Panc1 (cell line): ENCODE results near the gene PIGM. TPM values are rescaled to one million over a fixed set of nuclear protein-coding genes. Genes with fewer than 3 reads are reported as not detected.

Experiments used
- ATAC-seq: fragments of 200-7000 bp; cut with Tn5 transposase; 2 replicates; pipeline ENCODE4 v1.9.1; 2020; ENCODE audit warnings: mild to moderate bottlenecking, moderate library complexity
- BruUV-seq: library from RNA; stranded (reverse); fragments of 400-500 nt; replicated peaks from 2 replicates; lab custom pipeline; 2021; lab: Mats Ljungman, UMichigan
- CTCF ChIA-PET: fragments of 300-600 bp; sonication (Branson Sonifier 250); formaldehyde crosslinking; loops from one replicate; lab custom pipeline; 2022; ENCODE audit warnings: antibody characterized with exemption; lab: Charles Lee
- POLR2A ChIA-PET: fragments of 300-600 bp; sonication (Branson Sonifier 250); formaldehyde crosslinking; loops from one replicate; lab custom pipeline; 2022; ENCODE audit warnings: antibody characterized with exemption; lab: Charles Lee
- DNase-seq: peaks from one replicate; pipeline ENCODE4 v3.0.0-alpha.2; 2010; ENCODE audit warnings: low read depth, low spot score
- H3K27ac ChIP-seq: 2 replicates; pipeline ENCODE4 v1.5.1; 2011; ENCODE audit warnings: mild to moderate bottlenecking, low read length, inconsistent platforms
- H3K27me3 ChIP-seq: fragments of 200-500 bp; sonication (Bioruptor generic); 2 replicates; pipeline ENCODE4 v1.6.0; 2014; ENCODE audit warnings: low read length, inconsistent platforms; ENCODE audit not compliant: control insufficient read depth, insufficient read depth
- H3K36me3 ChIP-seq: fragments of 200-500 bp; sonication (Bioruptor generic); 2 replicates; pipeline ENCODE4 v1.5.1; 2014; ENCODE audit warnings: inconsistent platforms, mild to moderate bottlenecking, low read length, moderate library complexity; ENCODE audit not compliant: control insufficient read depth, insufficient read depth
- H3K4me1 ChIP-seq: 2 replicates; pipeline ENCODE4 v1.5.1; 2011; ENCODE audit warnings: inconsistent platforms, mild to moderate bottlenecking, low read length, moderate library complexity; ENCODE audit not compliant: control insufficient read depth, insufficient read depth
- H3K4me3 ChIP-seq, 2 experiments: 2 replicates each; pipeline ENCODE4 v1.5.1; 2011 to 2012; ENCODE audit warnings: low read depth in 2 of 2, low read length in 2 of 2, mild to moderate bottlenecking in 2 of 2, inconsistent platforms in 1 of 2, moderate library complexity in 1 of 2
- H3K9me3 ChIP-seq: fragments of 200-500 bp; sonication (Bioruptor generic); 2 replicates; pipeline ENCODE4 v1.5.1; 2014; ENCODE audit warnings: low read depth, mild to moderate bottlenecking, inconsistent platforms, low read length, moderate library complexity; ENCODE audit not compliant: control insufficient read depth, insufficient read depth
- POLR2AphosphoS5 ChIP-seq: IDR thresholded peaks from 2 replicates; pipeline ENCODE4 v1.6.1; 2012; ENCODE audit warnings: mild to moderate bottlenecking, low read depth, low read length, moderate library complexity
- SIN3A ChIP-seq: IDR thresholded peaks from 2 replicates; pipeline ENCODE4 v1.6.1; 2012; ENCODE audit warnings: low read depth, mild to moderate bottlenecking, low read length, moderate library complexity, borderline replicate concordance; ENCODE audit not compliant: insufficient read depth
- TCF7L2 ChIP-seq: IDR thresholded peaks from 2 replicates; pipeline ENCODE4 v1.6.1; 2011; ENCODE audit warnings: mild to moderate bottlenecking, low read depth, low read length, inconsistent platforms
- in situ Hi-C: cut with HindIII; loops from 2 replicates; pipeline ENCODE4 v1.10.0; 2016; ENCODE audit warnings: low sequenced_read_pairs, low pct_unique_long_range_greater_than_20kb
- intact Hi-C: fragments of 100-400 bp; cut with micrococcal nuclease; formaldehyde crosslinking; loops from one replicate; pipeline ENCODE4 v1.10.0; 2022; ENCODE audit not compliant: unreplicated experiment
- total RNA-seq: library from RNA; stranded (reverse); gene quantifications from one replicate; pipeline ENCODE4 v1.2.1, GENCODE V29; 2021; ENCODE audit not compliant: unreplicated experiment
- TF ChIP-seq, protein P1 (sequence below): fragments of 450-650 bp; IDR thresholded peaks from 2 replicates; pipeline ENCODE4 v1.5.1; 2017; ENCODE audit warnings: mild to moderate bottlenecking
- TF ChIP-seq, protein P2 (sequence below), 2 experiments: IDR thresholded peaks; 2 replicates each; pipeline ENCODE4 v1.6.1; 2011 to 2012; ENCODE audit warnings: low read depth in 2 of 2, control low read depth in 1 of 2, low read length in 1 of 2, mild to moderate bottlenecking in 1 of 2, moderate library complexity in 1 of 2; ENCODE audit not compliant: insufficient read depth in 1 of 2

PIGM gene
- total RNA-seq, 1 experiment from 2014 or later = 4.4 TPM

DNA sequence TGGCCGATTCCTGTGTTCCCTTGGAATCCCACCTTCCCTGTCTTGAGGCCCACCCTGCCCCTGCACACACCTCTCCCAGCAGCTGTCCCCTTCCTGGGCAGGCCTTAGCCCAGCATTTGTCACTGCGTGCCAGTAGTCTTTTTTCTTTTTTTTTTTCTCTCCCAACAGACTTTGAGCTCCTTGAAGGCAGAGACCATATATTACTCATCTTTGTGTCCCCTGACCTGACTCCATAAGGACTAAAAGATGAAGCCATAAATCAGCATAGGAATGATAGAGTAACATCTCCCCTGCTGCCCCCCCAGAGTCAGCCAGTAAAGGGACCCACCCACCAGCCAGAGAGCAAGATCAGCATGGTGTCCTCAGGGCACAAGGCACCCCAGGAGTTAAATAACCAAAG, 27.4 kb downstream of the PIGM start:
- DNase-seq (no peak), ATAC-seq (no peak)
- intact Hi-C loops (no loop called here), in situ Hi-C loops (no loop called here)
- Histone ChIP-seq H3K27me3 (peaks cover 6% of the 10 kb centered on the region; the same call in 1 of the 2 replicates), H3K4me1 (no peaks in the 10 kb centered on the region), H3K36me3 (no peaks in the 10 kb centered on the region), H3K9me3 (no peaks in the 10 kb centered on the region), H3K4me3 (no peak overlapping the region), H3K27ac (no peak overlapping the region)
- ChIA-PET CTCF (interaction anchor here (0.6 kb wide), 2 partner anchors 10 to 66 kb away, joined by 4 to 5 read pairs; no protein-coding TSS in a partner anchor), POLR2A (no interaction called here)
- TF ChIP-seq POLR2AphosphoS5 (no peak), SIN3A (no peak), TCF7L2 (no peak)
- TF ChIP-seq, protein P1, sequence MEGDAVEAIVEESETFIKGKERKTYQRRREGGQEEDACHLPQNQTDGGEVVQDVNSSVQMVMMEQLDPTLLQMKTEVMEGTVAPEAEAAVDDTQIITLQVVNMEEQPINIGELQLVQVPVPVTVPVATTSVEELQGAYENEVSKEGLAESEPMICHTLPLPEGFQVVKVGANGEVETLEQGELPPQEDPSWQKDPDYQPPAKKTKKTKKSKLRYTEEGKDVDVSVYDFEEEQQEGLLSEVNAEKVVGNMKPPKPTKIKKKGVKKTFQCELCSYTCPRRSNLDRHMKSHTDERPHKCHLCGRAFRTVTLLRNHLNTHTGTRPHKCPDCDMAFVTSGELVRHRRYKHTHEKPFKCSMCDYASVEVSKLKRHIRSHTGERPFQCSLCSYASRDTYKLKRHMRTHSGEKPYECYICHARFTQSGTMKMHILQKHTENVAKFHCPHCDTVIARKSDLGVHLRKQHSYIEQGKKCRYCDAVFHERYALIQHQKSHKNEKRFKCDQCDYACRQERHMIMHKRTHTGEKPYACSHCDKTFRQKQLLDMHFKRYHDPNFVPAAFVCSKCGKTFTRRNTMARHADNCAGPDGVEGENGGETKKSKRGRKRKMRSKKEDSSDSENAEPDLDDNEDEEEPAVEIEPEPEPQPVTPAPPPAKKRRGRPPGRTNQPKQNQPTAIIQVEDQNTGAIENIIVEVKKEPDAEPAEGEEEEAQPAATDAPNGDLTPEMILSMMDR = no peak
- TF ChIP-seq, protein P2, sequence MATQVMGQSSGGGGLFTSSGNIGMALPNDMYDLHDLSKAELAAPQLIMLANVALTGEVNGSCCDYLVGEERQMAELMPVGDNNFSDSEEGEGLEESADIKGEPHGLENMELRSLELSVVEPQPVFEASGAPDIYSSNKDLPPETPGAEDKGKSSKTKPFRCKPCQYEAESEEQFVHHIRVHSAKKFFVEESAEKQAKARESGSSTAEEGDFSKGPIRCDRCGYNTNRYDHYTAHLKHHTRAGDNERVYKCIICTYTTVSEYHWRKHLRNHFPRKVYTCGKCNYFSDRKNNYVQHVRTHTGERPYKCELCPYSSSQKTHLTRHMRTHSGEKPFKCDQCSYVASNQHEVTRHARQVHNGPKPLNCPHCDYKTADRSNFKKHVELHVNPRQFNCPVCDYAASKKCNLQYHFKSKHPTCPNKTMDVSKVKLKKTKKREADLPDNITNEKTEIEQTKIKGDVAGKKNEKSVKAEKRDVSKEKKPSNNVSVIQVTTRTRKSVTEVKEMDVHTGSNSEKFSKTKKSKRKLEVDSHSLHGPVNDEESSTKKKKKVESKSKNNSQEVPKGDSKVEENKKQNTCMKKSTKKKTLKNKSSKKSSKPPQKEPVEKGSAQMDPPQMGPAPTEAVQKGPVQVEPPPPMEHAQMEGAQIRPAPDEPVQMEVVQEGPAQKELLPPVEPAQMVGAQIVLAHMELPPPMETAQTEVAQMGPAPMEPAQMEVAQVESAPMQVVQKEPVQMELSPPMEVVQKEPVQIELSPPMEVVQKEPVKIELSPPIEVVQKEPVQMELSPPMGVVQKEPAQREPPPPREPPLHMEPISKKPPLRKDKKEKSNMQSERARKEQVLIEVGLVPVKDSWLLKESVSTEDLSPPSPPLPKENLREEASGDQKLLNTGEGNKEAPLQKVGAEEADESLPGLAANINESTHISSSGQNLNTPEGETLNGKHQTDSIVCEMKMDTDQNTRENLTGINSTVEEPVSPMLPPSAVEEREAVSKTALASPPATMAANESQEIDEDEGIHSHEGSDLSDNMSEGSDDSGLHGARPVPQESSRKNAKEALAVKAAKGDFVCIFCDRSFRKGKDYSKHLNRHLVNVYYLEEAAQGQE (IDR thresholded peaks at IDR 0.05; ENCODE audit: insufficient read depth in 1 of 2, low read depth in 2 of 2, low read length in 1 of 2) = no peak
- no TSS peak for BruUV-seq

DNA sequence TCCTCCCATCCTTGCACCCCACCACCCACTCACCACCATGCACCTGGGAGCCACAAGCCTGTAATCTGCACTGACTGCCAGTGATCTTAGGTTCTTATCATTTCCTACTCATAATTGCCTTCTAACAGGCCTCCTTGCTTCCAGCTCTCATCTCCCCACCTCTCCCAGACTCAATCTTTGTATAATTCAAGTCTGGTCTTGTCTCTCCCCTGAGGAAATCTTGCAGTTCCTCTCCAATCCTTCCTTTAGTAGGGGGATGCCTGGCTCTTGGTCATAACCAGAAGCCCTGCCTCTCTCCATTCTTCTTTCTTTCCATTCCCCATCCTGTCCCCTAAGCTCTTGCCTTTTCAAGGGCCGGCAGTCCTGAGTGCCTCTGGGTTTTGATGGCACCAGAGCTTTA, 27.8 kb downstream of the PIGM start:
- Histone ChIP-seq H3K27ac (no peak overlapping the region), H3K4me3 (no peak overlapping the region), H3K4me1 (no peaks in the 10 kb centered on the region), H3K9me3 (no peaks in the 10 kb centered on the region), H3K36me3 (no peaks in the 10 kb centered on the region), H3K27me3 (peaks cover 6% of the 10 kb centered on the region; the same call in 1 of the 2 replicates)
- ATAC-seq = no peak
- intact Hi-C loops = no loop called here
- CTCF ChIA-PET = interaction anchor here (0.6 to 0.9 kb wide), 3 partner anchors 10 to 77 kb away, joined by 3 to 4 read pairs (median 3); no protein-coding TSS in a partner anchor
- in situ Hi-C loops = no loop called here
- POLR2A ChIA-PET = no interaction called here
- TF ChIP-seq TCF7L2 = no peak
- TF ChIP-seq SIN3A = no peak
- TF ChIP-seq, protein P2 (IDR thresholded peaks at IDR 0.05; ENCODE audit: insufficient read depth in 1 of 2, low read depth in 2 of 2, low read length in 1 of 2) = no peak
- TF ChIP-seq POLR2AphosphoS5 = no peak
- DNase-seq = no peak
- no TSS peak for BruUV-seq
